IPS DF 4.7 (cell line): ENCODE measurements around the gene NPB.

Experiments used
- DNase-seq: peaks from one replicate; pipeline ENCODE4 v3.0.0-alpha.2; 2013; ENCODE audit warnings: low spot score; ENCODE audit errors: extremely low read depth

The NPB gene

DNA sequence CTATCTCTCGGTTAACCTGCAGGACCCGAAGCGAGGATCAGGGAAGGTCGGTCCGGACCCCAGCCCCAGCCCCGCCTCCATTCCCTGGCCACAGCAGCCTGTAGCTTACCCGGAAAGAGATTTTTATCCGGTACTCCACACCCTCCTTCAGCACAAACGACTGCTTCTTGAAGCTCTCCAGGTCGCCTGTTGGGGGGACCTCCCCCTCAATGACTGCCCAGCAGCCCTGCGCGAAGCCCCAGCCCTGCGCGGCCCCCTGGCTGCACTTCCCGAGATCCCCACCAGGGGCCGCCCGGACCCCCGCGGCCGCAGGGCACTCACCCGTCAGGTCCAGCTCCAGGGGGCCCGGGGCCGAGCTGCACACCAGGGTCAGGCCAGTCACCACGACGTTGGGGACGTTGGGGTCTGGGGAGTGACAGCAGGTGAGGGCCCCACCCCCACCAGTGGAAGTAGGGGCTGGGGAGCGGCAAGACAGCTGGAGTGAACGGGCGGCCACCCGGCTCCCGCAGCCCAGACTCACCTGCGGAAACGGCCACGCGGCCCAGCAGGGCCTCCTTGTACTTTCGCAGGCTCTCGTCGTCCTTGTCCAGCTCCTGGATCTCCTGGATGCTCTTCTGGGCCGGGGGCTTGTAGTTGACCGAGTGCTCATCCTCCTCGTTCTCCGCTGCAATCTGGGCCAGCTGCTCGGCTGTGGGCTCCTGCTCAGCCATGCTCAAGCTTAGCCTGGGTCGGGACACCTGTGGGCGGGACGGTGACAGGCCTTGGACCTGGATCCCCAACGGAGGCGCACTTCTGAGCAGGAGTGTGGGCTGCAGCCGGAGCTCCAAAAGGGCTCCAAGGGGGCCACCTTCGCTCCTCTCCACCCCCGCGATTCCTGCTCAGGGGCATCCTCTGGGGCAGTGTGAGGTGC, 32.6 kb upstream of the NPB start:
- no peak for DNase-seq

DNA sequence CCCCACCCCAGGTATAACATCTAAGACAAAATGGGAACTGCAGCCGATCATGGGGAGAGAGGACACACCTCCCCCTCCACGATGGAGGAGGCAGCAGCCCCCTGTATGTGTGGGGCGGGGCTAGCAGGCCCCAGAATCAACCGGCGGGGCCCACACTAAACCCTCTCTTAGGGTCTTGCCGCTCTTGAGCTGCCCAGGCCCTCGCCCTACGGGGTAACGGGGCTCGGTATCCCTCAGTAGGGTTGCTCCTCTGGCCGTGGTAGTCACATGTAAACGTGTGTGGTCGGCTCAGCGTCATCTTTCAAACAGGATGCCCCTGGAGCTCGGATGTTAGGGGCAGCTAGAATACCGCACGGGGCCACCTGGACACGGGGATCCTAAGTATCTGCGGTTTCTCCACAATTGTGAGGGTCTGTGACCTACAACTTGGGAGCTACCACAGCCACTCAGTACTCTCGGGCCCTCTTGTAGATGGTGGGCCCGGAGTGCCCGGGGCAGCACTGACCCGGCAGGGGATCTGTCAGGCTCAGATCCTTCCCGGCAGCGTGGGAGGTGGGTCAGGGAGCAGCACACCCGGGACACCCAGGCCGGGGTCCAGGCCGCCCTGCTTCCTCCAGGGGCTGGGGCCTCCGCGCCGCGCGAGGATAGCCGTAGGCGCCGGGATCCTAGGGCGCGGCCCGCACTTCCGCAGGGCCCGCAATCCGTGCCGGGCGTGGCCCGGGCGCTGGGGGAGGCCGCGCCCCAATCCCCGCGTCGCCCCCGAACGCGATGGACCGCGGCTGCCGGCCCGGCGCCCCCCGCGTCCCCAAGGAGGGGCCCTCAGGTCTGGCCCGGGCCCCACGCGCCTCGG, 31.7 kb upstream of the NPB start:
- no peak for DNase-seq

DNA sequence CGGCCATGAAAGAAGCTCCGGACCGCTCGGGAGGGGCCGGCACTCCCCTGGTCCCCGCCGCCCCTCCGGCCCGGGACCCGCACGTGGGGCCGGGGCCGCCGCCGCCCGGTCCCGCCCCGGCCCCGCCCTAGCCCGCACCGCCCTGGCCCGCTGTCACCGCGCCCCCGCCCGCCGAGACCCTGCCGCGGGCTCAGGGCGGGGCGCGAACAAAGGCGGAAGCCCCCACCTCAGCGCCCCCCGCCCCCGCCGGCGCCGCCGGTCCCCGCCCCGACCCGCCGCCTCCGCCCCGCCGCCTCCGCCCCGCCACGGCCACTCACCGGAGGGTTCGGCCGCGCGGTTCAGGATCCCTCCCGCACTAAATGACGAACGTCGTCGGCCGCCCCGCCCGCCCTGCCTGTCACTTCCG, 31.1 kb upstream of the NPB start, which contains the start of gene ARHGDIA:
Gene ARHGDIA (minus strand): TSS at position 357 of the 406 bp plus-strand sequence. CDS start 1,407 bp downstream, outside the sequence.
- no peak for DNase-seq

DNA sequence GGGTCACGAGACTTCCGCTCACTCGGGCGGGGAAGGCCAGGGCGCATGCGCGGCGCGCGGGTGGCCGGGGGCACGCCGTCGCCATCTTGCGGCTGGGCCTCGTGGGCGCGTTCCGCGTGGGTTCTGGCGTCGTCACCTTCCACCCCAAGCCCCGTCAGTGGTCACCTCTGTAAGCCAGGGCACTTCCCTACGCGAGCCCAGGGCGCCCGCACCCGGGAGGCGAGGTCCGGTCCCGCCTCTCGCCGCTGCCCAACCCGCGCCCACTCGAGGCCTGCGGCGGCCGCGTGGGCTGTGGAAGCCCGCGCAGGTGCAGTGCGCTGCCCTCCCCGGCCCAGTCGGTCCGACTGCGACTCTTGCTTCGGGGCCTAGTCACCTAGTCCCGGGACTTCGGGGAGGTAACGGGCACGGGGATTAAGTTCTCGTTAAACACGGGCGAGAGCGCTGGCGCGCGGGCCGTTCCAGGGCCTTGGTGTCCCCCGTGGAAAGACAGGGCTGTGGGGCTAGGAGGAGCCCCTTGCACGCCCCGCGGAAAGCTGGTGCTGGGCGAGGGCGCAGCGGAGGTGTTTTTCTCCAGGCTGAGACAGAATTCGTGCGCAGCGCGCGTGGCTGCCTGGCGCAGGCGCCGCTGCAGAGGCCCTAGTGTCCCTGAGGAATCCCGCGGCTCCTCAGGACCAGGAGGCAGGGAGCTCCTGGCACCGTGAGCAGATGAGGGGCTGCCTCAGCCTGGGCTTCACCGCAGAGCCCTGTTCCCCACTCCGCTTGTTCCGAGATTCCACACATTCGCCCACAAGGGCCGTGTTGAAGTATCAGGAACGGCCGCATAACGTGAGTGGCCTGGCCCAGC, 30.4 kb upstream of the NPB start:
- no peak for DNase-seq

DNA sequence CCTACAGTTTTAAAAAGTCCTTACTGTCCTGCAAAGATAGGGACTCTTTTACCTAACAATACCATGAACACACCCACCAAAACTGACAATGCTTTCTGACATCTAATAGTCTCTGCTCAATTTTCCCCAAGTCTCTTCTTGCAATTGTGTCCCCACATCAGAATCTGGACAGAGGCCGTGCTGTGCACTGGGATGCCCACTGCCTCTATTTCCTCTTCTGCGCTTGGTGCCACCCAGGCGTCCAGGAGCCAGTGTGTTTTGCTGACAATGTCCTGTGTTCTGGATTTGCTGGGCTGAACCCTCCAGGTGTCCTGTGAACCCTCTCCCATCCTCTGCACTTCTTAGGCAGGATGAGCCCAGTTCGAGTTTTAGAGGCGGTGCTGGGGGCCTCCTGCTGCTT, 24.5 kb upstream of the NPB start:
- no peak for DNase-seq

DNA sequence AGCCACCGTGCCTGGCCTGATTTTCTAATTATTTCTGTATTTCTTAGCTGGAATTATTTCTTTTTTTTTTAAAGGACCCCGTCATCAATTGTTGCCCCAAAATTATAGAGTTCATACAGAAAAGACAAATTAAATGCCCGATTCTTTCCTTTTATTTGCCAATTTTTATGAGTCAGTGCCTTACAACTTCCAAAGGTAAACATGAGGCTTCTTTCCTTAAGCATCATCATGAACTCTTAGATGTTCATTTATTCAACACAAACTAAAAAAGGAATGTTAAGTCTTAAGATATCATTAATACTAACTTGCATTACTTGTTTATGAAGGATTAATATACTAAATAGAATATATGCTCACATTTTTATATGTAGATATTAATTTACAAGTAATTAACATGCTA, 23.7 kb upstream of the NPB start:
- DNase-seq = no peak

DNA sequence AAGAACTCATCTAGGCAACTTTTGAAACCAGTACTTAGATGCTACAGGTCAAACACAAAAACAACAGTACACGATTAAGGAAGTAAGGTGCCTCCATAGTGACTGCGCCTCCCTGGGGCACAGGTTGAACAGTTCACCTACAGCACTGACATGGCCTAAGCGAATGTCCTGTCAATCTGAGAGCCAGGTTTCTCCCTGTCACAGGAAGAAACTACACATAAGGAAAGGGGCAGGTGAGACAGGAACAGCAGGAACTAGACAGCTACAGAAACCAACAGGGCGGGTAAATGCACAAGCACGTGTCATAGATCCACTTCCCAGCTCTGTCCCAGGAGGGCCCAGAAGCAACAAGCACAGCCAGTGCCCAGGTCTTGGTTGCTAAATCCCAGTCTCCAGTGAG, 22.9 kb upstream of the NPB start:
- no peak for DNase-seq

DNA sequence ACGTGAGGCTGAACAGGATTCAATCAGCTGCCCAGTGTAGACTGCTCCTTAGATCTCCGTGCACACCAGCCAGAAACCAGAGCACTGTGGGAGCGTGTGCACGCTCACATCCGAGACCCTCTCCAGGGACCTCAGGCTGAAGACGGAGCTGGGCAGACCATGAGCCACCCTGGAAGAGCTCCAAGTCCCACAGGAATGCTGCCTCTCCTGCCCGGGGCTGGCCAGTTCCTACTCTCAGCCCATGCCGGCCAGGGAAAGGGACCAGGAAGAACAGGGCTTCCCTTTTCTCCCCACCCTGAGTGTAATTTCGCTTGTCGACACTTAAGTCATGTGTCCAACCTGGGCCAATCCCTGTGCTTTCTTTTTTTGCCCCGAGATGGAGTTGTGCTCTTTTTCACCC, 17.5 kb upstream of the NPB start:
- no peak for DNase-seq

DNA sequence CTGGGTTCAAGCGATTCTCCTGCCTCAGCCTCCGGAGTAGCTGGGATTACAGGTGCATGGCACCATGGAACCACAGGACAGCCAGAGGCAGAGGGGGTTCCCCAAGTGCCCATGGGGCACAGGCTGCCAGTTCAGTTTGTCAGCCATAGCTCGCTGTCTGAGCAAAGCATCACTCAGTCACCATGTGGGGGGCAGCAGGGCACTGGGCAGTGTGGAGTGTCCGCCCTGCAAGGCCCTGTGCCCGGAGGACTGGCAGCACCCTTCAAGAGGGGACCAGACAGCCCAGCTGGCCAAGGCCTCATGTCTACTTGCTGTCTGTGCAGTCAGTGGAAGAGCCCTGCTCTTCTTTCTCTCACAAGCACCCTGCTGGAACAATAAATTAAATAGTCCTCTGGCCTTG, 17.1 kb upstream of the NPB start:
- DNase-seq = no peak

DNA sequence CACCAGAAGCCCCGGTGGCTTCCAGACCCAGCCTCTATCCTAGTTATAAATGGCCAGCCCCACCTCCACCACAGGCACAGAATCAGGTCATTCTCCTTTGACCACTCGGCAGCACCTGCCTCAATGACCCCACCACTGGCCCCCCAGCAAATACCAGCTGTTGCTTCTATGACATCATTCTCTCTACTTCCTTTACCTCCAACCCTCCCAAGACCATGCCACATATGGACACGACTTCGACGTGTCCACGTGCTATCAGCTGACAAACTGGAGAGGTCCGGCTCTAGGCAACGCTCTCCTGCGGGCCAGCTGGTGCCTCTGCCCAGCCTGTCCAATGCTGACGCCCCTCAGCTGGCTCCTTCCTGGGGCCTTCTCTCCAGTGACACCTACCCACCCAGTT, 16.6 kb upstream of the NPB start:
- no peak for DNase-seq

DNA sequence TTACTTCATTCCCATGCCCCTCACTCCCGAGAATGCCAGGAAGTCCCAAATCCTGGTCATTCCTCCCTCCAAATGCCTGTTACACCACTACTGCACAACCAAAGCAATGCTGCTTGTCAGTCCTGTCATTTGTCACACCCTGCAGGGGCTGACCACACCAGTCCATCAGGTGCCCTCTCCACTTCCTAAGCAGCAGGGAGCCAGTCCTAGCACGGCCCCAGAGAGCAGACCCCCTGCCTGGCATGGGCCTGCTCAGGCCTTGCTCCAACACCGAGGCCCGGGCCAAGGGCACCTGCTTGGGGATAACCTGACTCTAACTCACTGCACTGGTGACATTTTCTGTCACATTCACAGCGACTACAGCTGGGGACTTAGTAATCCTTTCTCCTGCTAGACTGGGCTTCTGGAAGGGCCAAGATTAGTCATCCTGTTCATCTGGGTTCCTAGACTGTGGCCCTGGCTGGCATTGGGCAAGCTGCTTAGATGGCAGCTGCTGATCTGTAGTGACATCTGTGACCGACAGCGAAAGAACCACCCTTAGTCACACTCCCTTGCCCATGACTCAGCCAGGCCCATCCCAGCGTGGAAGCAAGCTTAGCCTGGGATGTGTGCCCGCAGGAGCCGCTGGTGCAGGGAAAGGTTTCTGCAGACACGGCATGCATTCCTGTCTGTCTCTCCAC, 16.0 kb upstream of the NPB start:
- no peak for DNase-seq

DNA sequence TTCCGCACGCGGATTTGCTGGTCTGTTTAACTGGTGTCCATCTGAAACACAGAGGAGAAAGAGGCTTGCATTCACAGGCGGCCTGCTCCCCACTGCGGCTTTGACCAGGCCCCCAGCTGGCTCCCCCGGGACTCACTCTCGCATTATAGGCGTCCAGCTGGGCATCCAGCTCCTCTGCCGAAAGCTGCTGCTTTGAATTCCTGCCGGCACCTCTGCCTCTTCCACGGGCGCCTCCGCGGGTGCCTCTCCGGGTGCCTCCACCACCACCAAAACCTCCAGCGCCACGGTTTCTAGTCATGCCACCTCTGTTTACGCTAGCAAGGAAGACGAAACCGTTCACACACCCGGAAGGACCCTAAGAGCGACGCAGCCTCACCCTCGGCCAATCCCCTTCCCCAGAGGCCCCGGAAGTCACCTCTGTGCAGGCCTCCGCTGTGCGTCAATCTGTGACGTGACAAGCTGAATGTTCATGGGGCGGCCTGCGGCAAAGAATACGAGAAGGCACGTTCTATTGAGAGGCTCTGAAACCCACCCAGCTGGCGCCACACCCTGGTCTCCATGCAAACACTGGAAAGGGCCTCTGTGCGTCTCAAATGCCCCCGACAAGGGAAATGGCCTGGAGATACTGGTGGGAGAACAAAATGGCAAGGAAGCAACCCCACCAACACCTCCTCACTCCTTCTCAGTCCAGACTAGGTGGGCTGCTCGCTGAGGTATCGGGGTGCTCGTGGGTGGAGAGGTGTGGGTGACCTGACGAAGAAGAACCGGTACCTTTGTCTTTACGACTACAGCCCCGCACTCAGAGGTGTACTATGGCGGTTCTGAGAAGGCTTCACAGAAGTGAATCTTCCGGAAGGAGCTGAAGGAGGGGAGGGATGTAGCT, 13.7 kb upstream of the NPB start:
- DNase-seq = no peak

DNA sequence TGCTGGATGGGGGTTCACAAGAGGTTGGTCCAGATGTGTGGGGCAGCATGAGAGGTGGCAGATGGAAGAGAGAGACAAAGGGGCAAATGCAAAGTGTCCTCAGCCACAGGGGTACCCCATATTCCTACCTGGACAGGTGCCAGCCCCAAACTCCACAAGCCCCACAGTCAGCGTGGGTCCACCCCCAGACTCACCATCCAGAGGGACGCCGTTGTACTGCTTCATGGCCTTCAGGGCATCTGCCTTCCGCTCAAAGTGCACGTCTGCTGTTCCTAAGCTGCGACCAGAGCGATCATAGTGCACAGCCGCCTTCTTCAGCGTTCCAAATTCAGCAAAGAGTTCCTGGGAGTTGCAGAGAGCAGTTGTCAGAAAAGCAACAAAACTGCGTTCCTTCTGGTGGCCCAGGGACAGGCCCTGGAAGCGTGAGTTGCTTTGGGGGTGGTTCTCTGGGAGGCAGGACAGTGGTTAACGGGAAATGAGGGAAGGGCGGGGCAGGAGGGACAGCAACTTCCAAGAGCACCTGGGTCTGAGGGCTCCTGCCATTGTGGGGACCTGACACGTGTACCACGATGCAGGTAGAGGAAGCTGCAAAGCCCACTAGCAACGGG, 12.9 kb upstream of the NPB start:
- DNase-seq = no peak

DNA sequence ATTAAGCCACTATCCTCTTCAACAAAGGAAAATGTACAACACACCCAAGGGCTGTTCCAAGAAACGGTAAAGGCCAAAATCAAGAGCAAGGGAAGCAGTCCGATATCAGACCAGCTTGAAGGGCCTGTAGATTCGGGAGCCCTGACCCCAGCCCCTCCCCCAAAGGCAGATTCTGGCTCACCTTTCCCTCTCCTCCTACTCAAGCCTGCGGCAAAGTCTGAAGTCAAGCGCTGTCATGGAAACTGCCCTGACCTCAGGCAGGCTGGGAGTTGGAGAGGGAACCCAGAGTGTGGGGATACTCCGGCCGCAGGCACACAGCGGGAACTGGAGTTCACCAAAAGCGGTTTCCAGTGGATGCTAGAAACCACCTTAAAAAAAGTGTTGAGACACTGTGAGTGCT, 12.4 kb upstream of the NPB start:
- DNase-seq = no peak

DNA sequence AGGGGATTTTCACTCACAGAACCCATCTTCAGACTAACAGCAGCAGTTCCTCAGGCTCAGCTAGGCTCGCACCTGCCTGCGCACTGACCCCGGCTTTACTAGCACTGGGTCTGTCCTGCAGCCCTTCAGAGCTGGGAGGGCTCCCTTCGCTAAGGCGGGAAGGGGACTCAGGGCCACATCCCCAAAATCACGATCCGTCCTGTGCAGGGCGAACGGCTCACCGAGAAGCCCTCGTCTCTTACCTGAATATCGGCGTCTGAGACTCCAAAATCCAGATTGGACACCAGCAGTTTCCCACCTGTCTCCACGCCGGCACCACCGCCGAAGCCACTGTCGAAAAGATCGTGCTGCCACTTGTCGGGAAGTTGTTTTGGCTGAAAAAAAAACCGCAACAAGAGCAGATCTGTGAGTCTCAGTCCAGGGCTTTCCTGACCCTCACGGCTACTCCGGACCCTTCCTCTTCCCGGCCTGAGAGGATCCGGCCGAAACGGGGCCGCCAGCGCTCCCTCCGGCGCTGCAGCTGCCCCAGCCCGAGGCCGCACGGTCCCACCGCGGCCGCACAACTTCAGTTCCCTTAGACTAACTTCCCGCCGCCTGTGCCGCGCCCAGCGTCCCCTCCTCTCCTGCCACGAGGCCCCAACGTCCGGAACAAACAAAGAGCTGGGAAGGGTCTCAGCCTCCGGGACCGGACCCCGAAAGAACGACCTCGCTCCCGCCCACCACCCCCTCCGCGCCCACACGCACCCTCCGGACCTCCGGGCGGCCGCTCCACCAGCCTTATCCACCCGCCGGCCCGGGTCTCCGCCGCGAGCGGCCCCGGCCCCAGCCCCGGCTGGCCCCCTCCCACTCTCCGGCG, 11.4 kb upstream of the NPB start:
- no peak for DNase-seq

DNA sequence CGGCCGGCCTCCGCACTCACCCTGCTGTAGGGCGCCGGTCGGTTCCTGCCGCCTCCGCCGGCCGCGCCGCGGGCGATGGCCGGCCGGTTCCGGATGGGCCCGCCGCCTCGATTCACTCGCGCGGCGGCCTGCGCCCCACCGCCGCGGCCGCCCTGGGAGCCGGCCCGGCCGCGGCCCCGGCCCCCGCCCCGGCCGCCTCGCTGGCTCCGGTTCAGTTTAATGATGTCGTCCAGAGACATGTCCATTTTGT, 10.8 kb upstream of the NPB start:
- DNase-seq = no peak

DNA sequence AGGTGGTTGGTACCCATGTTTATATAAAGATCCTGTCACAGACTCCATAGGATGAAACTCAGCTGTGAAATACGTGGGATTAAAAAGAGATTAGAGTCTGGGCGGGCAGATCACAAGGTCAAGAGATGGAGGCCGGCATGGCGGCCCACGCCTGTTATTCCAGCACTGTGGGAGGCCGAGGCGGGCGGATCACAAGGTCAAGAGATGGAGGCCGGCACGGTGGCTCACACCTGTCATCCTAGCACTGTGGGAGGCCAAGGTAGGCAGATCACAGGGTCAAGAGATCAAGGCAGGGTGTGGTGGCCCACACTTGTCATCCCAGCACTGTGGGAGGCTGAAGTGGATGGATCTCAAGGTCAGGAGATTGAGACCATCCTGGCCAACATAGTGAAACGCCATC, 6.6 kb upstream of the NPB start:
- DNase-seq = no peak

DNA sequence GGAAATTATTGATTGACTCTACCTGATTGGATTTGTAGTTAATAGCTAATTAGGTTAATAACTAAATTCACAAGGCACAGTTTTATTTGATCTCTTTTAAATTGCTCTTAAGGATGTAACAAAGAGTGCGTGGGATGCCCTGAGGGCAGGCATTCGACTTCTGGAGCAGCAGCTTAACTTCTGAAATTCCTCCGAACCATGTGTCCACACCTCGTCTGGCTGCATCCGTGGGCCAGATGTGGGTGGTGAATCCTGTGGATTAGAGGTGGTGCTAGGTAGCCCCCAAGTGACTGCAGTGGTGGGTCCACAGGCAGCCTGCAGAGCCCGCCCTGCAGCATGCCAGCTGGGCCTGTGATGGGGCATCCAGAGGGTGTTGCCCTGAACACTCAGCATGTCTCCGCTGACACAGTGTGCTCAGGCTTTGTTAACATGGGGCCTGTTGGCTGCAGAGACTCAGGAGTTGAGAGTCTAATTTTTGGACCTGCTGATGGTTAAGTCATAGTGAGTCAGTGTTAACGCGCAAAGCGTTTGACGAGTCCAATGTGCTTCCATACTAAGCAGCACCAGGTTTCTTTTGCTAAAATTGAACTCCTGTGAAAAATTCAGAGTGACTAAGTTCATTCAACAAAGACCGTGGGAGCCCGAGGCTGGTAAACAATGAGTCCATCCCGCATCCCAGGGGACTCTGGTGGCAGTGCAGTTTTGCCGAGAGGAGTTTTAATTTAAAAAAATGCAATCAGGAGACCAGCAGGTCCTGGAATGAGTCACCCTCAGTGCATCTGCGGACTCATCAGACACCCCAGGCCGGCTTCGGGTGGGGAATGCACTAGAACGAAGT, 3.8 kb upstream of the NPB start:
- no peak for DNase-seq
